GM06990 (cell line): ENCODE measurements around the gene CHRM5.

ENCODE experiments used
- DNase-seq: peaks from one replicate; pipeline ENCODE4 v3.0.0-alpha.2; 2011; ENCODE audit not compliant: insufficient read length; ENCODE audit errors: extremely low read depth
- H3K27me3 ChIP-seq: replicated peaks from 2 replicates; pipeline ENCODE4 v1.6.0; 2011; ENCODE audit warnings: low read length; ENCODE audit not compliant: control insufficient read depth, insufficient read depth
- H3K36me3 ChIP-seq: 2 replicates; pipeline ENCODE4 v1.5.1; 2011; ENCODE audit warnings: low read length; ENCODE audit not compliant: control insufficient read depth, insufficient read depth
- H3K4me3 ChIP-seq: replicated peaks from 2 replicates; pipeline ENCODE4 v1.5.1; 2011; ENCODE audit warnings: low read depth, mild to moderate bottlenecking, control low read depth, low read length
- CTCF ChIP-seq: IDR thresholded peaks from 2 replicates; pipeline ENCODE4 v1.5.1; 2011; ENCODE audit warnings: low read length, control low read depth, mild to moderate bottlenecking, inconsistent platforms; ENCODE audit not compliant: insufficient read depth, poor library complexity, severe bottlenecking

CHRM5 gene

GRCh38 chr15:34019369-34019990 lies 51.2 kb downstream of the CHRM5 start:
- DNase-seq = no peak
- Histone ChIP-seq H3K27me3 (no peaks in the 10 kb centered on the region), H3K36me3 (no peaks in the 10 kb centered on the region), H3K4me3 (no peak overlapping the region)
- TF ChIP-seq CTCF = no peak

GRCh38 chr15:34023907-34024306 lies 55.6 kb downstream of the CHRM5 start:
- DNase-seq = no peak
- Histone ChIP-seq H3K27me3 (no peaks in the 10 kb centered on the region), H3K4me3 (no peak overlapping the region), H3K36me3 (no peaks in the 10 kb centered on the region)
- no peak for TF ChIP-seq CTCF

- Histone ChIP-seq H3K36me3 (no peaks in the 10 kb centered on the region), H3K4me3 (no peak overlapping the region), H3K27me3 (no peaks in the 10 kb centered on the region)
- TF ChIP-seq CTCF = no peak
- DNase-seq = no peak
These were observed 57.0 kb downstream of the CHRM5 start for GRCh38 chr15:34025252-34025651.

GRCh38 chr15:34027606-34028005 lies 59.3 kb downstream of the CHRM5 start:
- no peak overlapping the region for H3K4me3 ChIP-seq
- TF ChIP-seq CTCF = no peak
- DNase-seq = no peak
- no peaks in the 10 kb centered on the region for H3K27me3 ChIP-seq
- no peaks in the 10 kb centered on the region for H3K36me3 ChIP-seq

GRCh38 chr15:34031987-34032760 lies 63.9 kb downstream of the CHRM5 start:
- no peak for TF ChIP-seq CTCF

More at GRCh38 chr15:34031987-34032760, 63.9 kb downstream of the CHRM5 start:
- Histone ChIP-seq H3K27me3 (no peaks in the 10 kb centered on the region), H3K36me3 (no peaks in the 10 kb centered on the region), H3K4me3 (no peak overlapping the region)
- no peak for DNase-seq
